Measurements from ENCODE around the gene WDHD1.
"Not testable (repeated sequence)": the region's sequence is repeated elsewhere in the genome, so short reads cannot be mapped to it uniquely, and the experiment has no call there.

Gene WDHD1

GRCh38 chr14:54967496-54967895 is 59.4 kb downstream of the WDHD1 start:
- no peak for DNase-seq (ENCODE audit: low read depth in 1 of 2, low spot score in 1 of 2)

- no peak for DNase-seq (ENCODE audit: low read depth in 1 of 2, low spot score in 1 of 2)
Measured at GRCh38 chr14:54955143-54955542, 71.8 kb downstream of the WDHD1 start.

DNA sequence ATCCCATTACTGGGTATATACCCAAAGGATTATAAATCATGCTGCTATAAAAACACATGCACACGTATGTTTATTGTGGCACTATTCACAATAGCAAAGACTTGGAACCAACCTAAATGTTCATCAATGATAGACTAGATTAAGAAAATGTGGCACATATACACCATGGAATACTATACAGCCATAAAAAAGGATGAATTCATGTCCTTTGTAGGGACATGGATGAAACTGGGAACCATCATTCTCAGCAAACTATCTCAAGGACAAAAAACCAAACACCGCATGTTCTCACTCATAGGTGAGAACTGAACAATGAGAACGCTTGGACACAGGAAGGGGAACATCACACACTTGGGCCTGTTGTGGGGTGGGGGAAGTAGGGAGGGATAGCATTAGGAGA is 73.3 kb downstream of the WDHD1 start:
- DNase-seq (ENCODE audit: low read depth in 1 of 2, low spot score in 1 of 2), result not testable (repeated sequence)

GRCh38 chr14:54952803-54953202 is 74.1 kb downstream of the WDHD1 start:
- DNase-seq (ENCODE audit: low read depth in 1 of 2, low spot score in 1 of 2), result not testable (repeated sequence)

GRCh38 chr14:54947230-54947629 is 79.7 kb downstream of the WDHD1 start:
- no peak for DNase-seq (ENCODE audit: low read depth in 1 of 2, low spot score in 1 of 2)

GRCh38 chr14:54946500-54946899 is 80.4 kb downstream of the WDHD1 start:
- no peak for DNase-seq (ENCODE audit: low read depth in 1 of 2, low spot score in 1 of 2)

DNA sequence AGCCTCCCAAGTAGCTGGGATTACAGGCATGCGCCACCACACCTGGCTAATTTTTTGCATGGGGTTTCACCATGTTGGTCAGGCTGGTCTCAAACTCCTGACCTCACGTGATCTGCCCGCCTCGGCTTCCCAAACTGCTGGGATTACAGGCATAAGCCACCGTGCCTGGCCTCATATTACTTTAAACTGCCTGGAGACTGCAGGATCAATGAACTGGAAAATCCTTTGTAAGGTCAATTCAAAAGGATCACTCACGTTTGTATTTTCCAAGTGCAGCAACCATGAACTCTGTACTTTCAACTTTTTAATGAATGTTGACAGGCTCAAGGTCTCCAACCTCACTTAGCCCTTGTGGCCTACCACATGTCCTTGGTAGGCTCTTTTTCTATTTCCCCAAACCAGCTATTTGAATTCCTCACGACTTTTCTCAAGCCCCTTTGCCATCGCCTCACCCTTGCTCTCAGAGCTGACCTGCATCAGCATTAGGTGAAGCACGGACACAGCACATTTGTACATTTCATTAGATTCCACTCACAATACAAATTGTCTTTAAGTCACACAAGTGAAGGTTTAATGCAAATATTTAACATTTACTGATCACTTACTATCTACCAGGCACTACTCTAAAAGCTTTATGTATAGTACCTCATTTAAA is 82.0 kb downstream of the WDHD1 start:
- DNase-seq (ENCODE audit: low read depth in 1 of 2, low spot score in 1 of 2), result no peak

DNA sequence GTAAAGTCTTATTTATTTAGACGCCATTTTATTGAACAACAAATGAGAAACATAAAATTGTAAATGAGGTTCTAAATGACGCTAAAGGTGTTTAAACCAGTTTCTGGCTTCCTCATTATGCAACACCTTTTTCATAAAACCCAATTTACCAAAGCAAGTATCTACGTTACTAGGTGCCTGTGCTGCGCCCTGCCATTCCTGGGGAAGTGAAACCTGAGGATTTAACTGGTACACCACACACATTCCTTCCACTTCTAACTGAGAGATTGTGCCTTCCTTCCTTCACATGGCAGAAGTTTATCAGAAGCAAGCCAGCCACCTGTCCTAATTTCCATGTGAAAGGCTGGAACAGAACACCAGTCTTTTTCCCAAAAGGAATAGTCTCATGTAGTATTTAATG is 84.0 kb downstream of the WDHD1 start:
- no peak for DNase-seq (ENCODE audit: low read depth in 1 of 2, low spot score in 1 of 2)

DNA sequence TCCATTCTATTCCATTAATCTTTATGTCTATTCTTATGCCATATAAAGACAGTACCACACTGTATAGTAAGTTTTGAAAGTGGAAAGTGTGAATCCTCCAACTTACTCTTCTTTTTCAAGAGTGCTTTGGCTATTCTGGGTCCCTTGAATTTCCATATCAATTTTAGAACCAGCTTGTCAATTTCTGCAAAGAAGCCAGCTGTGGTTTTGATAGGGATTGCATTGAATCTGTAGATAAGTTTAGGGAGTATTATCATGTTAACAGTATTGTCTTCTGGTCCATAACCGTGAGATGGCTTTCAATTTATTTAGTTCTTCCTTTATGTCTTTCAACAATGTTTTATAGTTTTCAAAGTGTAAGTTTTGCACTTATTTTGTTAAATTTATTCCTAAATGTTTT is 90.1 kb downstream of the WDHD1 start:
- DNase-seq (ENCODE audit: low read depth in 1 of 2, low spot score in 1 of 2), result no peak

DNA sequence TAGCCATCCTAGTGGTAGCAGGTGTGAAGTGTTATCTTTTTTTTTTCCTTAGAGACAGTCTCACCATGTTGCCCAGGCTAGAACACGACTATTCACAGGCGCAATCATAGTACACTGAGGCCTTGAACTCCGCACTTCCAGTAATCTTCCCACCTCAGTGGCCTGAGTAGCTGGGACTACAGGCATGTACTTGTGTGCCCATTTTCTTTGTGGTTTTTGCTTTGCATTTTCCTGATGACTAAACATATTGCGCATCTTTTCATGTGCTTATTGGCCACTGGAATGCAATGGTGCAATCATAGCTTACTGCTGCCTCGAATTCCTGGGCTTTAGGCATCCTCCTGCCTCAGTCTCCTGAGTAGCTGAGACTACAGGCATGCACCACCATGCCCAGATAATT is 90.9 kb downstream of the WDHD1 start:
- DNase-seq (ENCODE audit: low read depth in 1 of 2, low spot score in 1 of 2), result no peak

GRCh38 chr14:54935100-54935499 is 91.8 kb downstream of the WDHD1 start:
- DNase-seq (ENCODE audit: low read depth in 1 of 2, low spot score in 1 of 2), result no peak

DNA sequence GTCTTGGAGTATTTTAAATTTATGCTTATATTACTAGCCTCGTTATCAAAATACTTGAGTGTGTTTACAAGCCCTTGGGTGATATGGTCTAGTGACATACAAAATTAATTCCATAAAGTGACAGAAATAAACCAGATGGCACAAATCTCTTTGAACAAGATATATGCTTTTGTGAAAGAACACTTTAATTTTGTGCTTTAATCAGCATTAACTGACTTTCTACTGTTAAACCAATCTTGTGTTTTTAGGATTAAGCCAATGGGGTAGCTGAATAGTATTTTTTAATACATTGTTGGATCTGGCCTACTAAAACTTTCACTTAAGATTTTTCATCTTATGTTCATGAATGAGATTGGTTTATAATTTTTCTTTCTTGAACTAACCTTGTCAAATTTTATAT is 93.9 kb downstream of the WDHD1 start:
- DNase-seq (ENCODE audit: low read depth in 1 of 2, low spot score in 1 of 2), result no peak

DNA sequence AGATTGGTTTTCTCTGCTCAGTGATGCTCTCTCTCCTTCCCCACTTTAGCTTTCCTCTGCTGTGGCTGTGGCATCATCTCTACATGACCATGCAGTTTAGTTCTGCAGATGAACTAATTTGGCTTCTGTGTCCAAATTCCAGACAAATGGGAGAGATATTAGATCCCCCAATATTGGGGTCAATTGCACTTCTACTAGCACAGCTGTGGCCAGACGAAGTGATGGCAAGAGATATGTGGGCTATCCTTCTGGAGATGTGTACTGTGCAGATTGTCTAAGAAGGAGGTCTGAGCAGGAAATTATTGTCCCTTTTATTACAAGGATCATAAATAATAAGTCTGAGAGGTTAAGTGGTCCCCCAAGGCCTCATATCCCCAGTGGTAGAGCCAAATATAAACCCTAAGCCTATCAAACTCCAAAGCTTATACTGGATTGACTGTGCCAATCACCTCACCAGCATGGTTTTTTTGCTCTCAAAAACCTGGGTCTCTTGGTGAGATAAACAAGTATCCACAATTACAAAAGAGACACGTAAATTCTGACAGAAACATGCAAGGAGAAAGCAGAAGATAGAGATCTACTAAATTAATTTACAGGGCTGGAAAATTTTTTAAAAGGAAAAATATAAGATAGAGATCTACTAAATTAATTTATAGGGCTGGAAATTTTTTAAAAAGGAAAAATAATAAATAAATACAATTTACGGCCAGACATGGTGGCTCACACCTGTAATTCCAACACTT is 95.1 kb downstream of the WDHD1 start:
- DNase-seq (ENCODE audit: low read depth in 1 of 2, low spot score in 1 of 2), result no peak

GRCh38 chr14:54931101-54931500 is 95.8 kb downstream of the WDHD1 start:
- no peak for DNase-seq (ENCODE audit: low read depth in 1 of 2, low spot score in 1 of 2)

GRCh38 chr14:54929556-54929955 is 97.3 kb downstream of the WDHD1 start:
- no peak for DNase-seq (ENCODE audit: low read depth in 1 of 2, low spot score in 1 of 2)

GRCh38 chr14:54928216-54928615 is 98.7 kb downstream of the WDHD1 start:
- no peak for DNase-seq (ENCODE audit: low read depth in 1 of 2, low spot score in 1 of 2)

GRCh38 chr14:54927551-54927950 is 99.3 kb downstream of the WDHD1 start:
- DNase-seq (ENCODE audit: low read depth in 1 of 2, low spot score in 1 of 2), result no peak

DNA sequence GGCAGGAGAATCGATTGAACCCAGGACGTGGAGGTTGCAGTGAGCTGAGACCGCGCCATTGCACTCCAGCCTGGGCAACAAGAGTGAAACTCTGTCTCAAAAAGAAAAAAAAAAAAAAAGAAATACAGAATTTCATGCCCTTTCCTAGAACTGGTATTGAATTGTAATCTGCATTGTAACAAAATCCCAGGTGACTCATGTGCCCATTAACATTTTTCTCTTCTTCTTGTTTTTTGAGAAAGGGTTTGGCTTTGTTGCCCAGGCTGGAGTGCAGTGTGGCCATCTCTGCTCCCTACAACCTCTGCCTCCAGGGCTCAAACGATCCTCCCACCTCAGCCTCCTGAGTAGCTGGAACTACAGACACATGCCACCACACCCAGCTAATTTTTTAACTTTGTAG is 100.3 kb downstream of the WDHD1 start:
- DNase-seq (ENCODE audit: low read depth in 1 of 2, low spot score in 1 of 2), result not testable (repeated sequence)

- no peak for DNase-seq (ENCODE audit: low read depth in 1 of 2, low spot score in 1 of 2)
Measured at GRCh38 chr14:54922598-54922997, 104.3 kb downstream of the WDHD1 start.

GRCh38 chr14:54920052-54920451 is 106.8 kb downstream of the WDHD1 start:
- DNase-seq (ENCODE audit: low read depth in 1 of 2, low spot score in 1 of 2), result no peak

DNA sequence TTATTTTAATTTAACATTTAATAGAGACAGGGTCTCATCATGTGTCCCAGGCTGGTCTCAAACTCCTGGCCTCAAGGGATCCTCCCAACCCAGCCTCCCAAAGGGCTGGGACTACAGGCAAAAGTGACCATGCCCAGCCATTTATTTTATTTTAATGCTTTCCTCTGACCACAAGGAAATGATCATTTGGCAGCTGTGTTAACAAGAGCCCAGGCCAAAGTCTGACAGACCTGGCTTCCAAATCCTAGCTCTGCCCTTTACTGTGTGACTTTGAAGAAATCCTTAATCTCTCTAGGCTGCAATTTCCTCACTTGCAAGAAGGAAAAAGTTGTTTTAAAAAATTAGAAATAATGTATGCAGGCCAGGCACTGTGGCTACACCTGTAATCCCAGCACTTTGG is 107.6 kb downstream of the WDHD1 start:
- no peak for DNase-seq (ENCODE audit: low read depth in 1 of 2, low spot score in 1 of 2)

DNA sequence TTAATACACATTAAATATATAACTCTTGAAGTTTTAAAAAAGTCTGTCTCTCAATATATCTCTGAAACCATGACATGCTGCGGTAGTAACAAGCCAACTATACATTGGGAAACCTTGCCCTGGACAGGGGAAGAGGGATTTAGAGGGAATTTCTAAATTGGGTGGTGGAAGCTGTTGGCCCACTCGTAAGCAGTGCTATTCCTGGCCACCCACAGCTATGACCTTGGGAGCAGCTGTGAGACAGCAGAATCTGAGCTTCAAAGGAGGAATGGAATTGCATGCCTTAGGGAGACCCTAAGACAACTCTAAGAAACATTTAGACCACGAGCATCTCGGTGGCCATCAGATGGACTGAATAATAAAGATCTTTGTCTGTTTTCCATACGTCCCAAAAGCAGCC is 108.5 kb downstream of the WDHD1 start:
- DNase-seq (ENCODE audit: low read depth in 1 of 2, low spot score in 1 of 2), result no peak

DNA sequence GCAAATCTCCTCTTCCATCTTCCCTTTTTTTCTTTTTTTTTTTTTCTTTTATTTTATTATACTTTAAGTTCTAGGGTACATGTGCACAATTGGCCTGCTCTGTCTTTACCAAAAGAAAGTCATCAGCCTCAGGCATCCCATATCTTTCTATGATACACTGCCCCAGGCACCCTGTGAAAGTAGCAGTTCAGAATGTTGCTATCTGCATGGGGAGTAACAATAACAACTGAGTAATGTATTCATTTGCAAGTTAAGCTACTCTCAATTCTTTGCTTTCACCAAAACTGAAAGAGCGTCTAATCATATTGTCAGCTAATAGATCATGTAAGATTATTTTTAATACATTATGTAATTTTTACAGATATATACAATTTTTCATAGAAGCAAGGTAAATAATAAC is 110.8 kb downstream of the WDHD1 start:
- DNase-seq (ENCODE audit: low read depth in 1 of 2, low spot score in 1 of 2), result no peak
